ENCODE data around the gene GOLGA6L7.
A peak's percentile ranks its signal among the peaks of the same experiment; 100 is the strongest.
"Not testable (repeated sequence)": the region's sequence is repeated elsewhere in the genome, so short reads cannot be mapped to it uniquely, and the experiment has no call there.

GOLGA6L7 gene

GRCh38 chr15:28884151-28884940 is 35.9 kb upstream of the GOLGA6L7 start:
- DNase-seq (ENCODE audit: low spot score) = no peak

GRCh38 chr15:28881600-28881999 is 33.2 kb upstream of the GOLGA6L7 start:
- DNase-seq (ENCODE audit: low spot score) = no peak

GRCh38 chr15:28881170-28881569 is 32.7 kb upstream of the GOLGA6L7 start:
- no peak for DNase-seq (ENCODE audit: low spot score)

GRCh38 chr15:28880680-28881079 is 32.2 kb upstream of the GOLGA6L7 start:
- DNase-seq (ENCODE audit: low spot score) = no peak

GRCh38 chr15:28879551-28879950 is 31.1 kb upstream of the GOLGA6L7 start:
- DNase-seq (ENCODE audit: low spot score) = no peak

GRCh38 chr15:28878209-28878608 is 29.8 kb upstream of the GOLGA6L7 start:
- no peak for DNase-seq (ENCODE audit: low spot score)

GRCh38 chr15:28876845-28877185 is 28.4 kb upstream of the GOLGA6L7 start:
- DNase-seq (ENCODE audit: low spot score) = no peak

GRCh38 chr15:28876131-28876844 is 27.8 kb upstream of the GOLGA6L7 start:
- DNase-seq (ENCODE audit: low spot score) = no peak

GRCh38 chr15:28875461-28876000 is 27.1 kb upstream of the GOLGA6L7 start:
- DNase-seq (ENCODE audit: low spot score) = no peak

GRCh38 chr15:28873585-28874190 is 25.2 kb upstream of the GOLGA6L7 start:
- DNase-seq (ENCODE audit: low spot score) = peak; percentile 41

GRCh38 chr15:28873006-28873405 is 24.6 kb upstream of the GOLGA6L7 start:
- DNase-seq (ENCODE audit: low spot score) = no peak

GRCh38 chr15:28871168-28871567 is 22.7 kb upstream of the GOLGA6L7 start:
- no peak for DNase-seq (ENCODE audit: low spot score)

GRCh38 chr15:28868744-28869345 is 20.4 kb upstream of the GOLGA6L7 start:
- peak; percentile 70 for DNase-seq (ENCODE audit: low spot score)

- not testable (repeated sequence) for DNase-seq (ENCODE audit: low spot score)
Observed at GRCh38 chr15:28861589-28862293, 13.3 kb upstream of the GOLGA6L7 start.

GRCh38 chr15:28861031-28861534 is 12.6 kb upstream of the GOLGA6L7 start:
- DNase-seq (ENCODE audit: low spot score) = no peak

- not testable (repeated sequence) for DNase-seq (ENCODE audit: low spot score)
Observed at GRCh38 chr15:28854578-28854977, 6.1 kb upstream of the GOLGA6L7 start.

- not testable (repeated sequence) for DNase-seq (ENCODE audit: low spot score)
Observed at GRCh38 chr15:28853654-28854053, 5.2 kb upstream of the GOLGA6L7 start.

GRCh38 chr15:28849766-28850165 is 1.3 kb upstream of the GOLGA6L7 start:
- not testable (repeated sequence) for DNase-seq (ENCODE audit: low spot score)

GRCh38 chr15:28849271-28849670 is 827 bp upstream of the GOLGA6L7 start:
- not testable (repeated sequence) for DNase-seq (ENCODE audit: low spot score)

GRCh38 chr15:28847959-28848358 is 485 bp downstream of the GOLGA6L7 start:
- not testable (repeated sequence) for DNase-seq (ENCODE audit: low spot score)

- DNase-seq (ENCODE audit: low spot score) = not testable (repeated sequence)
Observed at GRCh38 chr15:28847247-28847646, 1.2 kb downstream of the GOLGA6L7 start.
